Mesendoderm (in vitro differentiated cells): ENCODE results near the gene EPOP.
A peak's percentile ranks its signal among the peaks of the same experiment; 100 is the strongest.

ENCODE experiments used
- DNase-seq: peaks from one replicate; pipeline ENCODE4 v3.0.0; 2013
- H2AK5ac ChIP-seq: 2 replicates; pipeline ENCODE4 v1.6.1; 2013; ENCODE audit warnings: low read length, inconsistent platforms
- H2BK120ac ChIP-seq: 2 replicates; pipeline ENCODE4 v1.6.1; 2013; ENCODE audit warnings: low read depth, mild to moderate bottlenecking, low read length, moderate library complexity, mixed read lengths
- H2BK15ac ChIP-seq: replicated peaks from 2 replicates; pipeline ENCODE4 v1.6.1; 2013; ENCODE audit warnings: low read depth, mild to moderate bottlenecking, moderate library complexity
- H2BK5ac ChIP-seq: 2 replicates; pipeline ENCODE4 v1.6.1; 2013; ENCODE audit warnings: low read length, inconsistent platforms
- H3K18ac ChIP-seq: 2 replicates; pipeline ENCODE4 v1.6.1; 2013; ENCODE audit warnings: mild to moderate bottlenecking, low read length, mixed read lengths
- H3K23ac ChIP-seq: one replicate; pipeline ENCODE4 v1.6.1; 2013; ENCODE audit warnings: low read length
- H3K27ac ChIP-seq: 2 replicates; pipeline ENCODE4 v1.5.1; 2013; ENCODE audit warnings: low read depth, mild to moderate bottlenecking, inconsistent platforms, low read length, moderate library complexity
- H3K27me3 ChIP-seq: 2 replicates; pipeline ENCODE4 v1.6.1; 2013; ENCODE audit warnings: low read length, control low read depth, mild to moderate bottlenecking, inconsistent platforms; ENCODE audit not compliant: insufficient read depth, poor library complexity
- H3K36me3 ChIP-seq: 2 replicates; pipeline ENCODE4 v1.6.1; 2013; ENCODE audit warnings: low read length, inconsistent platforms; ENCODE audit not compliant: control insufficient read depth, insufficient read depth
- H3K4ac ChIP-seq: one replicate; pipeline ENCODE4 v1.6.1; 2013; ENCODE audit warnings: low read depth, mild to moderate bottlenecking, low read length, moderate library complexity
- H3K4me1 ChIP-seq: 2 replicates; pipeline ENCODE4 v1.6.1; 2013; ENCODE audit warnings: low read depth, low read length, inconsistent platforms; ENCODE audit not compliant: control insufficient read depth
- H3K4me2 ChIP-seq: 2 replicates; pipeline ENCODE4 v1.6.1; 2013; ENCODE audit warnings: low read length
- H3K4me3 ChIP-seq: 2 replicates; pipeline ENCODE4 v1.5.1; 2013; ENCODE audit warnings: mild to moderate bottlenecking, low read length
- H3K56ac ChIP-seq: one replicate; pipeline ENCODE4 v1.6.1; 2013; ENCODE audit warnings: low read length
- H3K79me1 ChIP-seq: 2 replicates; pipeline ENCODE4 v1.6.1; 2013; ENCODE audit warnings: low read length, inconsistent platforms
- H3K79me2 ChIP-seq: 2 replicates; pipeline ENCODE4 v1.6.1; 2013; ENCODE audit warnings: mild to moderate bottlenecking, low read length; ENCODE audit not compliant: control insufficient read depth, insufficient read depth
- H3K9ac ChIP-seq: 2 replicates; pipeline ENCODE4 v1.6.1; 2013; ENCODE audit warnings: low read length, inconsistent platforms
- H4K5ac ChIP-seq: one replicate; pipeline ENCODE4 v1.6.1; 2013; ENCODE audit warnings: low read length
- H4K8ac ChIP-seq: one replicate; pipeline ENCODE4 v1.6.1; 2013; ENCODE audit warnings: low read depth, mild to moderate bottlenecking, control low read depth, low read length, moderate library complexity
- WGBS: extraction: QIAGEN DNeasy Blood & Tissue Kit; methylation state at CpG from one replicate; pipeline ENCODE4 v1.1.7; 2013; ENCODE audit warnings: low lambda C conversion rate, missing lambda C conversion rate; ENCODE audit not compliant: insufficient coverage; ENCODE audit errors: extremely low coverage; 5-methylcytosine and 5-hydroxymethylcytosine counted together

The EPOP gene

GRCh38 chr17:38685491-38685890 lies 10.7 kb upstream of the EPOP start:
- H3K4ac ChIP-seq = no peak overlapping the region
- WGBS = no CpG with 5 or more reads among the region's 12 CpGs
- H2BK120ac ChIP-seq = no peak overlapping the region
- no peak overlapping the region for H4K5ac ChIP-seq
- no peak overlapping the region for H3K9ac ChIP-seq
- H4K8ac ChIP-seq = no peak overlapping the region
- no peak overlapping the region for H2AK5ac ChIP-seq
- no peak overlapping the region for H3K18ac ChIP-seq
- no peak overlapping the region for H3K4me3 ChIP-seq
- H3K23ac ChIP-seq = no peak overlapping the region
- H3K56ac ChIP-seq = no peak overlapping the region
- no peaks in the 10 kb centered on the region for H3K4me1 ChIP-seq
- no peak overlapping the region for H2BK15ac ChIP-seq
- no peak overlapping the region for H3K4me2 ChIP-seq
- DNase-seq = no peak
- no peak overlapping the region for H2BK5ac ChIP-seq
- no peaks in the 10 kb centered on the region for H3K27me3 ChIP-seq
- no peaks in the 10 kb centered on the region for H3K36me3 ChIP-seq
- H3K27ac ChIP-seq = no peak overlapping the region
- H3K79me2 ChIP-seq = no peaks in the 10 kb centered on the region
- no peaks in the 10 kb centered on the region for H3K79me1 ChIP-seq

GRCh38 chr17:38681096-38681495 lies 6.3 kb upstream of the EPOP start:
- Histone ChIP-seq H2BK5ac (no peak overlapping the region), H3K4me2 (no peak overlapping the region), H2AK5ac (no peak overlapping the region), H3K9ac (no peak overlapping the region), H3K4me1 (no peaks in the 10 kb centered on the region), H3K4ac (no peak overlapping the region), H3K27ac (no peak overlapping the region), H3K18ac (no peak overlapping the region), H2BK15ac (no peak overlapping the region), H4K8ac (no peak overlapping the region), H3K23ac (no peak overlapping the region), H3K4me3 (no peak overlapping the region), H3K79me1 (no peaks in the 10 kb centered on the region), H2BK120ac (no peak overlapping the region), H3K27me3 (no peaks in the 10 kb centered on the region), H3K36me3 (no peaks in the 10 kb centered on the region), H3K56ac (no peak overlapping the region), H4K5ac (no peak overlapping the region), H3K79me2 (no peaks in the 10 kb centered on the region)
- no CpG with 5 or more reads among the region's 3 CpGs for WGBS
- peak; percentile 37 for DNase-seq

DNA sequence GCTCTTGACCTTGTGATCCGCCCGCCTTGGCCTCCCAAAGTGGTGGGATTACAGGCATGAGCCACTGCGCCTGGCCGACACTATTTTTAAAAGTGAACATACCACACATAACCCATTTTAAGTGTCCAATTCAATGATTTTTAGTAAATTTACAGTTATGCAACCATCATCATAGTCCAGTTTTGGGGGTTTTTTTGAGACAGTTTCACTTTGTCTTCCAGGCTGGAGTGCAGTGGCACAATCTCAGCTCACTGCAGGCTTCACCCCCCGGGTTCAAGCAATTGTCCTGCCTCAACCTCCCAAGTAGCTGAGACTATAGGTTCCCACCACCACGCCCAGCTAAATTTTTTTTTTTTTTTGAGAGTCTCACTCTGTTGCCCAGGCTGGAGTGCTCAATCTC lies 3.1 kb upstream of the EPOP start:
- Histone ChIP-seq H3K23ac (no peak overlapping the region), H3K4me3 (no peak overlapping the region), H2BK5ac (no peak overlapping the region), H3K79me1 (no peaks in the 10 kb centered on the region), H3K36me3 (no peaks in the 10 kb centered on the region), H3K27ac (no peak overlapping the region), H3K4ac (no peak overlapping the region), H3K4me1 (no peaks in the 10 kb centered on the region), H3K79me2 (no peaks in the 10 kb centered on the region), H4K5ac (no peak overlapping the region), H4K8ac (no peak overlapping the region), H2BK15ac (no peak overlapping the region), H2AK5ac (no peak overlapping the region), H3K9ac (no peak overlapping the region), H3K27me3 (peaks cover 15% of the 10 kb centered on the region), H3K56ac (no peak overlapping the region), H3K18ac (no peak overlapping the region), H3K4me2 (no peak overlapping the region), H2BK120ac (no peak overlapping the region)
- WGBS = no CpG with 5 or more reads among the region's 6 CpGs
- DNase-seq = no peak

DNA sequence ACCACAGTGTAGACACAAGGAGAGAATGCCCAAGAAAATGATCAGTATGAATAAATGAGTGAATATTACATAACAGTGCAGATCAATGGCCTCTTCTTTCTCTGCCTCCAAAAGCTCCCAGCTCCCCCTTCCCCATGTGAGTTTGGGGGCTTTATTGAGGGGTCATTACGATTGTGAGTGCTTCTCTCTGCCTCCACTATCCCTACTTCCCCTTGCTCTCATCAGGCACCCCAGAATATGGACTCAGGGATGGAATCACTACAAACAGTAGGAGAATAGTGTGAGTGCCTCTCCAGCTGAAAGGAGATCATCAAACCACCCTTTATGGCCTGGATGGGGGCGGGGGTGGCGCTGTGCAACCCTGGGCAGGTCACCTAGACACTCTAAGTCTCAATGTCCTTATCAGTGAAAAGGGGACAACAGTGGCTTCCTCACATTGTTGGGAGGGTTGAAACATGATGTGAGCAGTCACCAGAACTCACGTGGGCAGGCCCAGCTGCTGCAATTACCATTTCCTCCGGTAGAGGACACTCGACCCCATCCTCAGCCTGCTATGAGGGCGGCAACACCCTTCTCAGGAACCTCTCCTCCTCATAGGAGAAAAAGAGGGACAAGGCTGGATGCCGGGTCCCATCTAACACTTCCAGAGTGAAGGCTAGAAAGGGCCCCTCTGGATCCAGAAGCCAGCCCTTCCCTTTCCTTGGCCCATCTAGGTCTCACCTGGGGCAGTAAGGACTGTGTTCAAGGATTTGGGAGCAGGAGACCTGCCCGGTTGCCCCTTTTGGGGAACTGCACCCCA lies 2.1 kb upstream of the EPOP start:
- H3K79me1 ChIP-seq = no peaks in the 10 kb centered on the region
- no peak overlapping the region for H4K5ac ChIP-seq
- H2BK15ac ChIP-seq = no peak overlapping the region
- peak; percentile 98 for DNase-seq
- H3K4me1 ChIP-seq = peaks cover under 1% of the 10 kb centered on the region
- H2BK120ac ChIP-seq = no peak overlapping the region
- no peak overlapping the region for H3K4me2 ChIP-seq
- H3K27me3 ChIP-seq = peaks cover 20% of the 10 kb centered on the region
- no peaks in the 10 kb centered on the region for H3K36me3 ChIP-seq
- WGBS = no CpG with 5 or more reads among the region's 9 CpGs
- H3K79me2 ChIP-seq = no peaks in the 10 kb centered on the region
- H3K56ac ChIP-seq = peak overlapping the region; percentile 40
- H3K18ac ChIP-seq = no peak overlapping the region
- H4K8ac ChIP-seq = no peak overlapping the region
- no peak overlapping the region for H3K9ac ChIP-seq
- no peak overlapping the region for H3K4ac ChIP-seq
- H2AK5ac ChIP-seq = no peak overlapping the region
- no peak overlapping the region for H3K23ac ChIP-seq
- no peak overlapping the region for H3K4me3 ChIP-seq
- H2BK5ac ChIP-seq = no peak overlapping the region
- no peak overlapping the region for H3K27ac ChIP-seq

- H3K36me3 ChIP-seq = no peaks in the 10 kb centered on the region
- peak overlapping the region; percentile 39 for H3K4ac ChIP-seq
- peak overlapping the region; percentile 60 for H3K9ac ChIP-seq
- peak overlapping the region; percentile 45 for H3K23ac ChIP-seq
- H2BK15ac ChIP-seq = no peak overlapping the region
- H3K79me2 ChIP-seq = no peaks in the 10 kb centered on the region
- no CpG with 5 or more reads among the region's 85 CpGs for WGBS
- peak overlapping the region; percentile 40 for H3K4me3 ChIP-seq
- H3K27me3 ChIP-seq = peaks cover 37% of the 10 kb centered on the region
- no peak overlapping the region for H4K8ac ChIP-seq
- no peak overlapping the region for H4K5ac ChIP-seq
- H2BK5ac ChIP-seq = no peak overlapping the region
- peaks cover 4% of the 10 kb centered on the region for H3K4me1 ChIP-seq
- H3K4me2 ChIP-seq = peak overlapping the region; percentile 71
- H2BK120ac ChIP-seq = no peak overlapping the region
- no peak overlapping the region for H3K27ac ChIP-seq
- H3K18ac ChIP-seq = peak overlapping the region; percentile 70
- no peak for DNase-seq
- H2AK5ac ChIP-seq = no peak overlapping the region
- H3K56ac ChIP-seq = peak overlapping the region; percentile 60
- H3K79me1 ChIP-seq = no peaks in the 10 kb centered on the region
These were observed 576 bp downstream of the EPOP start for GRCh38 chr17:38674014-38674748.
